NCI-H774 (cell line): ENCODE results near the gene PRKG1.

ENCODE experiments used
- DNase-seq: peaks from one replicate; lab custom pipeline; 2025; lab: John Stamatoyannopoulos, UW

PRKG1 gene

GRCh38 chr10:51806079-51806835 is 732.0 kb downstream of the PRKG1 start:
- no peak for DNase-seq

- DNase-seq, result no peak
These were observed 733.9 kb downstream of the PRKG1 start for GRCh38 chr10:51808187-51808586.

- no peak for DNase-seq
These were observed 741.4 kb downstream of the PRKG1 start for GRCh38 chr10:51815723-51816122.

- no peak for DNase-seq
These were observed 746.8 kb downstream of the PRKG1 start for GRCh38 chr10:51821045-51821444.

GRCh38 chr10:51821745-51822144 is 747.5 kb downstream of the PRKG1 start:
- DNase-seq, result no peak

DNA sequence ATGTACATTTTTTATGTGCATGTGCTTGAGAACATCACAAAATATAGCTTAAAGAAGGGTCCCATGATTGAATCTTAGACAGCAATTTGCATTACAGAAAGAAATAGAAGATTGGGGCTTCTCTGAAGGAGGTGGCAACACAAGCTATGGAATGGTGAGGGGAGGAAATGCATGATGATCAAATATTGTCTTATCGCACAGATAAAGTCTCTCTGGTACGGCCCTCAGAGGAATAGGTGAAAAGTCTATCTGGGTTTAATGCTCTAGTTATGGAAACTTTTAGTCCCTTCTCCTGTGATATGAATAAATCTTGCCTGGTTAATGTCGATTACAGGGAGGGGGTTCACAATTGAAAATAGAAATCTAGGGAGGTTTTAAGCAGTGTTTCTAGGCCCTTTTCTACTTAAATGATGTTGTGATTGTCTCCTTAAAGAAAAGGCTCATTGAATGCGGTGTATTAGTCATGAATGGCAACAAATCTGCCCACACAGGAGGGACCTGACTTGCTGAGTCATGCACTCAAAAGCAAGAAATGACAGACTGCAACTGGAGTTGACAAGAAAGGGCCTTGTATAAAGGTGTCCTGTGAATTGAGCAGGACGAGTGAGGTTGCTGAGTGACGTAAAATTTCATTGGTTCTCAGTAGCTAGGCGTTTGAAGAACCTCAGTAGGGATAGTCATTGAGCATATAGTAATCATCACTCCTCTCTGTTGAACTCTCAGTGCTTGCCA is 758.5 kb downstream of the PRKG1 start:
- DNase-seq, result no peak

DNA sequence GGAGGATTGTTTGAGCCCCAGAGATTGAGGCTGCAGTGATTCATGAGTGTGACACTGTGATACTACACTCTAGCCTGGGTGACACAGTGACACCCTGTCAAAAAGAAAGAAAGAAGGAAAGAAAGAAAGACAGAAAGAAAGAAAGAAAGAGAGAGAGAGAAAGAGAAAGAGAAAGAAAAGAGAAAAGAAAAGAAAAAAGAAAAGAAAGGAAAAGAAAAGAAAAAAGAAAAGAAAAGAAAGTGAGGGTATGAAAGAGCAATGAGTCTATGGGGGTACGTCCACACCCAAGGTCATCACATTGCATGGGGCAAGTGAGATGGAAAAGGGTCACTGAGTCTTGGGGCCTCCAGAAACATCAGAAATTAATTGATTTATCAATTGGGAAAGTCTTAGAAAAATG is 760.3 kb downstream of the PRKG1 start:
- no peak for DNase-seq

- no peak for DNase-seq
These were observed 764.2 kb downstream of the PRKG1 start for GRCh38 chr10:51838471-51838870.

- DNase-seq, result no peak
These were observed 769.7 kb downstream of the PRKG1 start for GRCh38 chr10:51843966-51844365.

- no peak for DNase-seq
These were observed 772.7 kb downstream of the PRKG1 start for GRCh38 chr10:51846856-51847506.

GRCh38 chr10:51852297-51852696 is 778.0 kb downstream of the PRKG1 start:
- no peak for DNase-seq

DNA sequence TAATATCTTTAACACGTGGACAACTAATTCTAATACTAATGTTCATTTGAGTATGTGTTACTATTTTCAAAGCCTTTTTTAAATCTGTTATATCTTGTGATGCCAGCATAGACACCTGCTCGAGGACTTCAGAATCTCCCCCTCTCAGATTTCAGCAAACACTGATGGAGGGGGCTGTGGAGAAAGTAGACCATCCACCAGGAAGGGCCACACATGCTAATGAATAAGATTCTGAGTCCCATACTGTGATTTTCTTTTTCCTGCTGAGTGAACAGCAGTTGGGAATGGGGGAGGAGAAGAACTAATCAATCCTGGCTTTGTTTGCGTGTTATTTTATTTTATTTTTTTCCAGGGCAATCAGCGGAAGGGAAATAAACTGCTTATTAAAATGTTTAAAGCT is 783.0 kb downstream of the PRKG1 start:
- no peak for DNase-seq

DNA sequence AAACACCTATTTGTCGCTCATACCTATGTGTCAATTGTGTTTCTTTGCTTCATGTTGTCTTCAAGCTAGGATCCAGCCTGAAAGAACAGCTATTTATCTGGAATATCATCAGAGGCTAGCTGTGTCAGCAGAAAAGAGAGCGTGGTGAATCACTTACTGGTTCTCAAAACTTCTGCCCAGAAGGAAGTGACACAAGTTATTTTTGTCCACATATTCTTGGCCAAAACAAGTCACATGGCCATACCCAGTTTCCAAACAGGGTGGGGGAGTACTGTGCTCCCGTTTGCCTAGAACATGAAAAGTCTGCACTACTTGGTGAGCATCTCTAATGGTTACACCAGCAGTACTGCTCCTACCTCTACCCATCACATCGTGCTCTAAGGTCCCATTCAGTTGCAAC is 786.0 kb downstream of the PRKG1 start:
- DNase-seq, result no peak

- no peak for DNase-seq
These were observed 786.8 kb downstream of the PRKG1 start for GRCh38 chr10:51861051-51861450.

DNA sequence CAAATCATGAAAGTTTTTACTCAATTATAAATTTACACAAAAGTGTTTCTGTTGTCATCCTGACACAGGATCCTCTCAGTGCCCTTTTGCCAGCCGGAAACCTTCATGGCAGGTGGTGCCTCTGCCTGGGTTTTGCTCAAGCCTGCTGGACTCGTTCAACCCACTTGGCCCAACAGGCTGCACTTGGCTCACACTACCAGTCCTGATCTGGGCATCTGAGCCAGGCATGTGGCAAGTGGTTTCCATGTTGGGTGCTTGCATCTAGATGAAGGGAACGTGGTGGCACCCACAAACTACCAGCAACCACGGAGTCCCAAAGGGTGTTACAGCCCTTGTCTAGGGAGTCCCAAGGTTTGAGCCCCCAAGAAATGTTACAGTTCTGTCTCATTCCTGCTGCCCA is 787.4 kb downstream of the PRKG1 start:
- DNase-seq, result no peak

DNA sequence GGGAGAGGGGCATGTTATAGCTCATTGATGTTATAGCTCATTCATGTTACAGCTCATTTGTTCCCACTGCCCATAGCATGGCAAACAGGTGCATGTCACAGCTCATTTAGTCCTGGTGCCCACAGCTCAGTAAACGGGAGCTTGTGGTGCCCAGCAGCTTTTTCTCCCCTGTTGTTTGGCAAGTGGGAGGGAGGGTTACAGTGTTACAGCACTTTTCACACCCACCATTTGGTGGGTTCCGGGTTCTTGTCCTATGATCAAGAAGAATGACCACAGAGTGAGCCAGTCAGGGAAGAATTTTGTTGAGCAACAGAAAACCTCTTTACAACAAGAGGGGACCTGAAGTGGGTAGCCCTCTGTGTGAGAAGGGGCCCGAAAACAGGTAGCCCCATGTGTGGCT is 787.9 kb downstream of the PRKG1 start:
- no peak for DNase-seq

- no peak for DNase-seq
These were observed 793.7 kb downstream of the PRKG1 start for GRCh38 chr10:51867956-51868355.

DNA sequence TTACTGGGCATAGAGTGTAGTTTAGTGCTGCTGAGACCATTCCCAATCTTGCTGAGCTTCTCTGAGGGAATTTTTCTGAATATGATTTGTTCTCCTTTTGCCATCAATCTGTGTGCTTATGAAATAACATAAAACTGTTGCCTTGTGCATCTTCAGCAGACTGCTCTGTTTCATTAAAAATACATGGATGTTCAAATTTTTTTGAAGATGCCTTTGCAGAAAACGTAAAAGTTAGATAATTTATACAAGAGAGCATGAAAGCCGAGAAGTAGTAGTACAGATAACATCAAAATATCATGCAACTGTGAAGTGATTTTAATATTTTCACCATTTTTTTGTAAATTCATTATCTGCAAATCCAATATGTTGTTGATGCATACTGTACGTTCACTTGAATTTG is 799.8 kb downstream of the PRKG1 start:
- DNase-seq, result no peak

GRCh38 chr10:51875610-51876009 is 801.3 kb downstream of the PRKG1 start:
- no peak for DNase-seq

- no peak for DNase-seq
These were observed 802.2 kb downstream of the PRKG1 start for GRCh38 chr10:51876503-51876902.

DNA sequence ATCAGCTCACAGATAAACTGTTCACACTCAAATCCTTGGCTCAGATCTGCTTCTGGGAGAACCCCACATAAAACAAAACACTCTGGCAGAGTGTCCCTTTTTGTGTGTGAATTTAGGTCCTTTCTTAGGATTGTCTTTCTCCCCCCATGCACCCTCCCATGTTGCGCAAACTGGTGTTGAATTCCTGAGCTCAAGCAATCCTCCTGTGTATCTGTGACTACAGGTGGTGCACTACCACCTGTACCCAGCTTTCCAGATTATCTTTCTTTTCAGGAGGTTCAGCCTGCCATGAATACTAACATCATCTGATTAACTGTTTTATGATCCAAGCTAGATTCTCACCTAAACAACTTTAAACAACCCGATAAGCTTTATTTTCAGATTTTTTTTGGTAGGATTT is 802.7 kb downstream of the PRKG1 start:
- no peak for DNase-seq

DNA sequence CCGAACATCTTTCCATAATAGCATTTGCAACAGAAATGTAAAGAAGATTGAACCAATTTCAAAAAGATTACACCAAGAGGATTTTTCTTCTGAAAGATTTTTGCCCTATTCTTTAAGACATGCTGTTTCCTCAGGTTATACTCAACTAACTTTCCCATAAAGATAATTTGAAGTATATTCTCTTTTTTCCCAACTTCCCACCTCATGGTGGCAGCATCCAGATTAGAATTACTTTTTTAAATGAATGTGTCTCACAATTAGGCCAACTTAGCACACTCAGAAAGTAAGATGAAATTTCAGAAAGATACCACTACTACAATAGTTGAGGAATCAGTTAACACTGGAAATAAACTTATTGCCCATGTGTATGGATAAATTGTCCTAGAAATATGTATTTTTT is 803.3 kb downstream of the PRKG1 start:
- DNase-seq, result no peak

- DNase-seq, result no peak
These were observed 804.4 kb downstream of the PRKG1 start for GRCh38 chr10:51878695-51879094.
